Measurements from ENCODE around the gene CFAP210. TPM values are rescaled to one million over a fixed set of nuclear protein-coding genes. Genes with fewer than 3 reads are reported as not detected.
A peak's percentile ranks its signal among the peaks of the same experiment; 100 is the strongest.

CFAP210 gene
- total RNA-seq, 4 donors from 2014 or later, result 0.80 TPM; not detected in 3

- peaks cover 0 to 9% (median 1%) of the 10 kb centered on the region in 4 donors for H3K36me3 ChIP-seq
- H3K4me3 ChIP-seq, result no peak overlapping the region
- no peak overlapping the region for H3K27ac ChIP-seq (replicated peaks in 1 of 4)
- no peak for DNase-seq (ENCODE audit: extremely low spot score)
- TF ChIP-seq EP300 (IDR thresholded peaks at IDR 0.05), result no peak
- TF ChIP-seq POLR2AphosphoS5 (IDR thresholded peaks at IDR 0.05), result no peak
- TF ChIP-seq POLR2A (IDR thresholded peaks at IDR 0.05; ENCODE audit: low read depth), result no peak
- TF ChIP-seq CTCF (IDR thresholded peaks at IDR 0.05), result no peak
- peaks cover 11 to 21% (median 18%) of the 10 kb centered on the region in 4 donors for H3K4me1 ChIP-seq
- no peaks in the 10 kb centered on the region for H3K9me3 ChIP-seq
- no peaks in the 10 kb centered on the region for H3K27me3 ChIP-seq
- intact Hi-C loops (cut with DNase I), result loop anchor here (5.0 to 10.0 kb wide), 2 partner anchors 36 to 112 kb away; partner anchors contain the start of genes KLHL23 and PPIG
Observed at GRCh38 chr2:169696381-169696780, 2.2 kb upstream of the CFAP210 start.

- TF ChIP-seq POLR2A (IDR thresholded peaks at IDR 0.05; ENCODE audit: low read depth) (no peak), POLR2AphosphoS5 (IDR thresholded peaks at IDR 0.05) (no peak), CTCF (IDR thresholded peaks at IDR 0.05) (no peak), EP300 (IDR thresholded peaks at IDR 0.05) (no peak)
- Histone ChIP-seq H3K9me3 (no peaks in the 10 kb centered on the region), H3K27ac (replicated peaks in 1 of 4) (peak overlapping the region; percentile 86 to 90 (median 88)), H3K4me1 (peaks cover 11 to 21% (median 18%) of the 10 kb centered on the region in 4 donors), H3K4me3 (peak overlapping the region; percentile 68 to 91 (median 87)), H3K27me3 (no peaks in the 10 kb centered on the region), H3K36me3 (peaks cover 0 to 9% (median 1%) of the 10 kb centered on the region in 4 donors)
- intact Hi-C loops (cut with DNase I), result loop anchor here (5.0 to 10.0 kb wide), 2 partner anchors 37 to 110 kb away; partner anchors contain the start of genes KLHL23 and PPIG
- WGBS, result 29% methylated on average over 8 of the region's 8 CpGs
- no peak for DNase-seq (ENCODE audit: extremely low spot score)
Observed at GRCh38 chr2:169694894-169695260, 672 bp upstream of the CFAP210 start.

- TF ChIP-seq POLR2AphosphoS5 (IDR thresholded peaks at IDR 0.05) (no peak), EP300 (IDR thresholded peaks at IDR 0.05) (no peak), CTCF (IDR thresholded peaks at IDR 0.05) (peak in 1 of 3 experiments; percentile 2), POLR2A (IDR thresholded peaks at IDR 0.05; ENCODE audit: low read depth) (no peak)
- no peaks in the 10 kb centered on the region for H3K27me3 ChIP-seq
- H3K4me3 ChIP-seq, result peak overlapping the region in 2 of 4 donors; percentile 68 to 89
- intact Hi-C loops (cut with DNase I), result loop anchor here (10.0 kb wide), 1 partner anchor 109 kb away; the partner anchor contains the start of gene PPIG
- H3K27ac ChIP-seq (replicated peaks in 1 of 4), result peak overlapping the region in 1 of 4 donors; percentile 89
- H3K9me3 ChIP-seq, result no peaks in the 10 kb centered on the region
- H3K4me1 ChIP-seq, result peaks cover 11 to 21% (median 18%) of the 10 kb centered on the region in 4 donors
- WGBS, result 25% methylated on average over 4 of the region's 4 CpGs
- no peak for DNase-seq (ENCODE audit: extremely low spot score)
- no peaks in the 10 kb centered on the region for H3K36me3 ChIP-seq
Observed at GRCh38 chr2:169693360-169693759, 845 bp downstream of the CFAP210 start.

GRCh38 chr2:169692718-169693117 is 1.5 kb downstream of the CFAP210 start:
- Histone ChIP-seq H3K36me3 (no peaks in the 10 kb centered on the region), H3K9me3 (no peaks in the 10 kb centered on the region), H3K27ac (replicated peaks in 1 of 4) (no peak overlapping the region), H3K4me3 (no peak overlapping the region), H3K27me3 (no peaks in the 10 kb centered on the region), H3K4me1 (peaks cover 11 to 21% (median 18%) of the 10 kb centered on the region in 4 donors)
- no peak for DNase-seq (ENCODE audit: extremely low spot score)
- intact Hi-C loops (cut with DNase I), result loop anchor here (10.0 kb wide), 1 partner anchor 108 kb away; the partner anchor contains the start of gene PPIG
- 61% methylated on average over 3 of the region's 3 CpGs for WGBS
- TF ChIP-seq EP300 (IDR thresholded peaks at IDR 0.05), result no peak
- TF ChIP-seq POLR2A (IDR thresholded peaks at IDR 0.05; ENCODE audit: low read depth), result no peak
- TF ChIP-seq POLR2AphosphoS5 (IDR thresholded peaks at IDR 0.05), result no peak
- no peak for TF ChIP-seq CTCF (IDR thresholded peaks at IDR 0.05)

Data from esophagus muscularis mucosa (tissue), 4 donors.